Measurements from ENCODE around the gene TAF11L12. TPM values are rescaled to one million over a fixed set of nuclear protein-coding genes. Genes with fewer than 3 reads are reported as not detected.
"Not testable (repeated sequence)": the region's sequence is repeated elsewhere in the genome, so short reads cannot be mapped to it uniquely, and the experiment has no call there.

The TAF11L12 gene
- total and polyA plus RNA-seq, 2 experiments from 2014 or later = not detected

DNA sequence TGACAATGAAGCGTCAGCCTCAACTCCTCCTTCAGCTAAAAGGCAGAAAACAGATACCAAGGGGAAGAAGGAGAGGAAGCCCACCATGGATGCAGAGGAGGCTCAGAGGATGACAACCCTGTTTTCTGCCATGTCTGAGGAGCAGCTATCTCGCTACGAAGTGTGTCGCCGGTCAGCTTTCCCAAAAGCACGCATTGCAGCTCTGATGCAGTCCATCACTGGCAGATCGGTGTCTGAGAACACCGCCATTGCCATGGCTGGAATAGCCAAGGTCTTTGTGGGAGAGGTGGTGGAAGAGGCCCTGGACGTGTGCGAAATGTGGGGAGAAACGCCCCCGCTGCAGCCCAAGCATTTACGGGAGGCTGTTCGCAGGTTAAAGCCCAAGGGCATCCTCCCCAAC lies 5.2 kb upstream of the TAF11L12 start:
- in situ Hi-C loops (cut with MboI) = no loop called here
- TF ChIP-seq EZH2 (IDR thresholded peaks at IDR 0.05; ENCODE audit: insufficient read depth, poor library complexity, severe bottlenecking) = no peak
- no peak for TF ChIP-seq EZH2phosphoT487 (IDR thresholded peaks at IDR 0.05; ENCODE audit: insufficient read depth, low read depth)

DNA sequence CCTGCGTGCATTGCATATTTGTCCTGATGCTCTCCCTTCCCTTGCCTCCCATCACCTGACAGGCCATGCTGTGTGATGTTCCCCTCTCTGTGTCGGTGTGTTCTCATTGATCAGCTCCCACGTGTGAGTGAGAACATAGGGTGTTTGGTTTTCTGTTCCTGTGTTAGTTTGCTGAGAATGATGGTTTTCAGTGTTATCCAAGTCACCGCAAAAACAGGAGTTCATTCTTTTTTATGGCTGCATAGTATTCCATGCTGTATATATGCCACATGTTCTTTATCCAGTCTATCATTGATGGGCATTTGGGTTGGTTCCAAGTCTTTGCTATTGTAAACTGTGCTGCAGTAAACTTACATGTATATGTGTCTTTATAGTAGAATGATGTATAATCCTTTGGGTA lies 2.7 kb upstream of the TAF11L12 start:
- H3F3A ChIP-seq (ENCODE audit: insufficient read depth); H3K9me3 ChIP-seq (ENCODE audit: low read depth); H3K36me3 ChIP-seq (ENCODE audit: low read depth); H3K9me2 ChIP-seq (ENCODE audit: insufficient read depth); H3K79me2 ChIP-seq (ENCODE audit: insufficient read depth); H3K27me3 ChIP-seq (replicated peaks; ENCODE audit: insufficient read depth); H4K20me1 ChIP-seq (ENCODE audit: insufficient read depth); H3K9ac ChIP-seq; H3K4me1 ChIP-seq (ENCODE audit: insufficient read depth); H2AFZ ChIP-seq; H3K27ac ChIP-seq; in situ Hi-C loops (cut with MboI); H3K4me2 ChIP-seq (ENCODE audit: unreplicated experiment); H3K4me3 ChIP-seq; DNase-seq: not testable (repeated sequence)
- 48 to 57% methylated on average over 4 of the region's 4 CpGs for WGBS, 2 experiments (ENCODE audit: low coverage in 1 of 2, low lambda C conversion rate in 2 of 2, missing lambda C conversion rate in 2 of 2)

More for the DNA sequence above, 5.2 kb upstream of the TAF11L12 start:
- H3K9me3 ChIP-seq (ENCODE audit: low read depth) = no peaks in the 10 kb centered on the region
- H3K79me2 ChIP-seq (ENCODE audit: insufficient read depth) = no peaks in the 10 kb centered on the region
- H3K9me2 ChIP-seq (ENCODE audit: insufficient read depth) = no peaks in the 10 kb centered on the region
- no peak overlapping the region for H3K27ac ChIP-seq
- H3K36me3 ChIP-seq (ENCODE audit: low read depth) = no peaks in the 10 kb centered on the region
- 66% methylated on average over 14 of the region's 14 CpGs for WGBS, 2 experiments (ENCODE audit: low coverage in 1 of 2, low lambda C conversion rate in 2 of 2, missing lambda C conversion rate in 2 of 2)
- H3K4me3 ChIP-seq = no peak overlapping the region
- H3K27me3 ChIP-seq (replicated peaks; ENCODE audit: insufficient read depth) = no peaks in the 10 kb centered on the region
- no peak overlapping the region for H2AFZ ChIP-seq
- no peak for DNase-seq
- no peaks in the 10 kb centered on the region for H3F3A ChIP-seq (ENCODE audit: insufficient read depth)
- H3K4me2 ChIP-seq (ENCODE audit: unreplicated experiment) = no peak overlapping the region
- H4K20me1 ChIP-seq (ENCODE audit: insufficient read depth) = no peaks in the 10 kb centered on the region
- H3K9ac ChIP-seq = no peak overlapping the region
- H3K4me1 ChIP-seq (ENCODE audit: insufficient read depth) = no peaks in the 10 kb centered on the region

DNA sequence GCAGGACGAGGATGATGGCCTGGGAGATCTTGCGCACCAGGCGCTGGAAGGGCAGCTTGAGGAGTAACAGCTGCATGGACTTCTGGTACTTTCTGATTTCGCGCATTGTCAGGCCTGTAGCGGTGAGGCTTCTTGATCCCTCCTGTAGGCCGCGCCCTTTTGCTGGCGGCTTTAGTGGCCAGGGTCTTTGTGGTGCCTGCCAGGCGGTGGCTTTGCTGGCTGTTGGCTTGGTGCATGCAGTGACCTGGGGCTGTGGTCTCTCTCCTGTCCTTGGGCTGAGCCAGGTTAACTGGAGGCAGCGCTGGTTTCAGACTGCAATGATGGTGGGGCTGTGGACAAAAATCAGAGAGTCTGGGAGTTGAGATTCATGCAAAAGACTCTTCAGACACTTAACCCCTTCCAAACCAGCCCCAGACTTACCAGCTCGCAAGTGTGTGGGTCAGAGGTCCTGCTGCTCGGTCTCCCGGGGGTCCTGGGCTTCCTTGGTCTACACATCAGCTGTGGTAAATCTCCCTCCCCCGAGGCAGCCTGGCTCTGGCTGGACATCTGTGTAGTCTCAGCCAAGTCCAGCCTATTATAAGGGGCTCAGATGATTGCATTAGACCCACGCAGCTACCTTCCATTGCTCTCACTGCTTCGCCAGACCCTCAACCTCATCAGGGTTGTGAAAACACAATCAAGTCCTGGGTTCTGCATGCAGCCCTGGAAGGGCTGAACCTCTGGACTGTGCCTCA lies 4.8 kb downstream of the TAF11L12 start:
- Histone ChIP-seq H3K4me1 (ENCODE audit: insufficient read depth) (no peaks in the 10 kb centered on the region), H3K27me3 (replicated peaks; ENCODE audit: insufficient read depth) (no peaks in the 10 kb centered on the region), H3K9me3 (ENCODE audit: low read depth) (no peaks in the 10 kb centered on the region), H3K36me3 (ENCODE audit: low read depth) (no peaks in the 10 kb centered on the region), H4K20me1 (ENCODE audit: insufficient read depth) (no peaks in the 10 kb centered on the region), H2AFZ (no peak overlapping the region), H3K4me3 (no peak overlapping the region), H3K9ac (no peak overlapping the region), H3K4me2 (ENCODE audit: unreplicated experiment) (no peak overlapping the region), H3K9me2 (ENCODE audit: insufficient read depth) (no peaks in the 10 kb centered on the region), H3F3A (ENCODE audit: insufficient read depth) (no peaks in the 10 kb centered on the region), H3K27ac (no peak overlapping the region), H3K79me2 (ENCODE audit: insufficient read depth) (no peaks in the 10 kb centered on the region)
- WGBS, 2 experiments (ENCODE audit: low coverage in 1 of 2, low lambda C conversion rate in 2 of 2, missing lambda C conversion rate in 2 of 2) = 53 to 55% methylated on average over 17 of the region's 17 CpGs
- in situ Hi-C loops (cut with MboI) = no loop called here
- no peak for DNase-seq
- TF ChIP-seq EZH2 (IDR thresholded peaks at IDR 0.05; ENCODE audit: insufficient read depth, poor library complexity, severe bottlenecking) (no peak), EZH2phosphoT487 (IDR thresholded peaks at IDR 0.05; ENCODE audit: insufficient read depth, low read depth) (no peak)

DNA sequence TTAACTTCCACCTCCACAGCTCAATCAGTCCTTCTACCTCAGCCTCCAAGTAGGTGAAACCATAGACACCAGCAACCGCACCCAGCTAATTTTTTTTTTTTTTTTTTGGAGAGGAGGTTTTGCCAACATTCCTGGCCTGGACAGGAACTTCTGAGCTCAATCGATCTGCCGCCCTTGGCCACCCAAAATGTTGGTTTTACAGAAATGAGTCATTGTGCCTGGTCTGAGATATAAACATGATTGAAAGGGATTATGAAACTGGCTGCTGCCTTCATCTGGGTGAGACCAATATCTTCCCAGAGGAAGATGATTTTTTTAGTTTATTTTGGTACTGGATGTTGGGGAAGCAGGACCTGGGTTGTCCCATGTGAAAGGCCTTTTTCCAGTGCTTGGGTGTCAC lies 9.2 kb downstream of the TAF11L12 start:
- WGBS, 2 experiments (ENCODE audit: low coverage in 1 of 2, low lambda C conversion rate in 2 of 2, missing lambda C conversion rate in 2 of 2) = 28 to 33% methylated on average over 3 of the region's 3 CpGs
- in situ Hi-C loops (cut with MboI) = no loop called here
- no peak overlapping the region for H3K4me3 ChIP-seq

DNA sequence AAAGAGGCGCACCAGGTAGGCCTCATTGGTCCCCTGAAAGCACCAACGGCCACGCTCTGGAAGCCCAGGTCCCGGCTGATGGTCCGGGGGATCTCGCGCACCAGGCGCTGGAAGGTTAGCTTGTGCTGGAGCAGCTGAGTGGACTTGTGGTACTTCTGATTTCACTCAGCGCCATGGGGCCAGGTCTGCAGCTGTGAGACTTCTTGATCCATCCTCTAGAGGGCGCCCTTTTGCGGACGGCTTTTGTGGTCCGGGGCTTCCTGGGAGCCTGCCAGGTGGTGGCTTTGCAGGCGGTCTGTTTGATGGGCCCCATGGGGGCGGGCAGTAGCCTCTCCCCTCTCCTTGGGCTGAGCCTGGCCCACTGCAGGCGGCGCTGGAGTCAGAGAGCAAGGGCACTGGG lies 10.4 kb downstream of the TAF11L12 start:
- Histone ChIP-seq H3K4me1 (ENCODE audit: insufficient read depth) (no peaks in the 10 kb centered on the region), H3K4me2 (ENCODE audit: unreplicated experiment) (no peak overlapping the region), H3K27ac (no peak overlapping the region), H4K20me1 (ENCODE audit: insufficient read depth) (no peaks in the 10 kb centered on the region), H3F3A (ENCODE audit: insufficient read depth) (no peaks in the 10 kb centered on the region), H3K27me3 (replicated peaks; ENCODE audit: insufficient read depth) (no peaks in the 10 kb centered on the region), H3K4me3 (no peak overlapping the region), H3K9me3 (ENCODE audit: low read depth) (no peaks in the 10 kb centered on the region), H2AFZ (no peak overlapping the region), H3K36me3 (ENCODE audit: low read depth) (no peaks in the 10 kb centered on the region), H3K9me2 (ENCODE audit: insufficient read depth) (no peaks in the 10 kb centered on the region), H3K79me2 (ENCODE audit: insufficient read depth) (no peaks in the 10 kb centered on the region), H3K9ac (no peak overlapping the region)
- WGBS, 2 experiments (ENCODE audit: low coverage in 1 of 2, low lambda C conversion rate in 2 of 2, missing lambda C conversion rate in 2 of 2) = 66 to 73% methylated on average over 15 to 16 of the region's 17 CpGs
- DNase-seq = no peak
- no peak for TF ChIP-seq EZH2phosphoT487 (IDR thresholded peaks at IDR 0.05; ENCODE audit: insufficient read depth, low read depth)
- TF ChIP-seq EZH2 (IDR thresholded peaks at IDR 0.05; ENCODE audit: insufficient read depth, poor library complexity, severe bottlenecking) = no peak
- in situ Hi-C loops (cut with MboI) = no loop called here

More for the DNA sequence above, 9.2 kb downstream of the TAF11L12 start:
- no peaks in the 10 kb centered on the region for H3F3A ChIP-seq (ENCODE audit: insufficient read depth)
- H3K79me2 ChIP-seq (ENCODE audit: insufficient read depth) = no peaks in the 10 kb centered on the region
- no peaks in the 10 kb centered on the region for H3K36me3 ChIP-seq (ENCODE audit: low read depth)
- no peaks in the 10 kb centered on the region for H3K27me3 ChIP-seq (replicated peaks; ENCODE audit: insufficient read depth)
- no peak overlapping the region for H2AFZ ChIP-seq
- no peaks in the 10 kb centered on the region for H4K20me1 ChIP-seq (ENCODE audit: insufficient read depth)
- H3K4me2 ChIP-seq (ENCODE audit: unreplicated experiment) = no peak overlapping the region
- no peaks in the 10 kb centered on the region for H3K4me1 ChIP-seq (ENCODE audit: insufficient read depth)
- H3K9me2 ChIP-seq (ENCODE audit: insufficient read depth) = no peaks in the 10 kb centered on the region
- TF ChIP-seq EZH2 (IDR thresholded peaks at IDR 0.05; ENCODE audit: insufficient read depth, poor library complexity, severe bottlenecking) (no peak), EZH2phosphoT487 (IDR thresholded peaks at IDR 0.05; ENCODE audit: insufficient read depth, low read depth) (no peak)
- no peak for DNase-seq
- H3K9me3 ChIP-seq (ENCODE audit: low read depth) = no peaks in the 10 kb centered on the region
- H3K9ac ChIP-seq = no peak overlapping the region
- H3K27ac ChIP-seq = no peak overlapping the region
